ENCODE data around the gene RAX2. TPM values are rescaled to one million over a fixed set of nuclear protein-coding genes. Genes with fewer than 3 reads are reported as not detected.
A peak's percentile ranks its signal among the peaks of the same experiment; 100 is the strongest.

The RAX2 gene
- total and polyA plus RNA-seq, 9 of the 15 experiments (the other 6 are each of a cell fraction or from before 2014, with no cell fraction given) = not detected

- Histone ChIP-seq H3K9ac (ENCODE audit: insufficient read depth in 1 of 2, low read depth in 2 of 2, low read length in 2 of 2) (peak overlapping the region in 1 of 2 experiments; percentile 45; a peak in 1 of 4 replicates), H3K9me3 (replicated peaks; ENCODE audit: control insufficient read depth, insufficient read depth, low read depth, low read length) (no peaks in the 10 kb centered on the region), H4K20me1 (replicated peaks; ENCODE audit: control insufficient read depth, insufficient read depth, low read length) (no peaks in the 10 kb centered on the region), H3K9me1 (ENCODE audit: control insufficient read depth, insufficient read depth, low read length) (no peaks in the 10 kb centered on the region), H3K79me2 (ENCODE audit: control insufficient read depth, insufficient read depth, low read length) (no peaks in the 10 kb centered on the region), H3K36me3 (ENCODE audit: control insufficient read depth, insufficient read depth, low read length) (peaks cover 28% of the 10 kb centered on the region; the same call in 2 of the 3 replicates), H3K4me3 (no peak overlapping the region), H2AFZ (ENCODE audit: low read depth, low read length) (no peak overlapping the region), H3K4me1 (replicated peaks in 1 of 2; ENCODE audit: control insufficient read depth in 2 of 2, insufficient read depth in 2 of 2, low read length in 2 of 2) (peaks cover 0 to 49% of the 10 kb centered on the region in 2 experiments; a peak in 2 of 5 replicates), H3K4me2 (ENCODE audit: insufficient read depth, low read length) (no peak overlapping the region), H3K27me3 (ENCODE audit: control insufficient read depth in 2 of 2, insufficient read depth in 2 of 2, low read length in 2 of 2) (no peaks in the 10 kb centered on the region), H3K27ac (ENCODE audit: extremely low read depth, low read depth, low read length) (no peak overlapping the region)
- CTCF ChIA-PET (ENCODE audit: low intra/inter-chr PET ratio) = no interaction called here
- BruUV-seq (replicated peaks) = no TSS peak
- in situ Hi-C loops (cut with MboI) (no loop called here), intact Hi-C loops (cut with micrococcal nuclease) (no loop called here)
- FAIRE-seq (no peak), DNase-seq (ENCODE audit: extremely low read depth in 1 of 4, low spot score in 3 of 4) (no peak), ATAC-seq (no peak)
- POLR2A ChIA-PET = interaction anchor here (0.6 to 1.2 kb wide), 4 partner anchors 10 to 292 kb away, joined by 3 to 7 read pairs (median 4); no protein-coding TSS in a partner anchor
- 91% methylated on average over 12 of the region's 17 CpGs for WGBS (ENCODE audit: insufficient coverage, low coverage, missing lambda C conversion rate)
- TF ChIP-seq JUN (IDR thresholded peaks at IDR 0.05; ENCODE audit: borderline replicate concordance, low read depth, low read length) (no peak), JUN (CRISPR knock-in tag; IDR thresholded peaks at IDR 0.05; ENCODE audit: borderline replicate concordance) (no peak), RBFOX2 (IDR thresholded peaks at IDR 0.05; ENCODE audit: low read depth, low read length) (peak; percentile 46), POLR2G (IDR thresholded peaks at IDR 0.05; ENCODE audit: low read depth, low read length) (peak; percentile 43; the same call in 1 of the 2 replicates)
Observed at GRCh38 chr19:3769494-3769893, 2.5 kb downstream of the RAX2 start.

GRCh38 chr19:3768748-3769099 lies 3.3 kb downstream of the RAX2 start:
- BruUV-seq (replicated peaks) = no TSS peak
- Histone ChIP-seq H4K20me1 (replicated peaks; ENCODE audit: control insufficient read depth, insufficient read depth, low read length) (no peaks in the 10 kb centered on the region), H3K4me2 (ENCODE audit: insufficient read depth, low read length) (no peak overlapping the region), H3K36me3 (ENCODE audit: control insufficient read depth, insufficient read depth, low read length) (peaks cover 28% of the 10 kb centered on the region; the same call in 2 of the 3 replicates), H3K4me1 (replicated peaks in 1 of 2; ENCODE audit: control insufficient read depth in 2 of 2, insufficient read depth in 2 of 2, low read length in 2 of 2) (peaks cover 0 to 47% of the 10 kb centered on the region in 2 experiments; a peak in 2 of 5 replicates), H3K9me3 (replicated peaks; ENCODE audit: control insufficient read depth, insufficient read depth, low read depth, low read length) (no peaks in the 10 kb centered on the region), H3K79me2 (ENCODE audit: control insufficient read depth, insufficient read depth, low read length) (no peaks in the 10 kb centered on the region), H3K4me3 (no peak overlapping the region), H3K9me1 (ENCODE audit: control insufficient read depth, insufficient read depth, low read length) (no peaks in the 10 kb centered on the region), H3K9ac (ENCODE audit: insufficient read depth in 1 of 2, low read depth in 2 of 2, low read length in 2 of 2) (no peak overlapping the region), H2AFZ (ENCODE audit: low read depth, low read length) (no peak overlapping the region), H3K27ac (ENCODE audit: extremely low read depth, low read depth, low read length) (no peak overlapping the region), H3K27me3 (ENCODE audit: control insufficient read depth in 2 of 2, insufficient read depth in 2 of 2, low read length in 2 of 2) (no peaks in the 10 kb centered on the region)
- TF ChIP-seq MTA2 (IDR thresholded peaks at IDR 0.05; ENCODE audit: low read depth) = no peak
- TF ChIP-seq BCOR (IDR thresholded peaks at IDR 0.05) = peak; percentile 49; the same call in 1 of the 2 replicates
- TF ChIP-seq RBM25 (IDR thresholded peaks at IDR 0.05; ENCODE audit: low read depth, low read length, severe bottlenecking) = peak; percentile 32
- TF ChIP-seq KDM1A (IDR thresholded peaks at IDR 0.05) = peak in 1 of 2 experiments; percentile 33; a peak in 2 of 4 replicates
- ChIA-PET POLR2A (interaction anchor here (0.6 to 1.2 kb wide), 4 partner anchors 11 to 293 kb away, joined by 3 to 7 read pairs (median 4); no protein-coding TSS in a partner anchor), CTCF (ENCODE audit: low intra/inter-chr PET ratio) (no interaction called here)
- FAIRE-seq (no peak), ATAC-seq (no peak), DNase-seq (ENCODE audit: extremely low read depth in 1 of 4, low spot score in 3 of 4) (no peak)
- 86% methylated on average over 6 of the region's 7 CpGs for WGBS (ENCODE audit: insufficient coverage, low coverage, missing lambda C conversion rate)
- in situ Hi-C loops (cut with MboI) (no loop called here), intact Hi-C loops (cut with micrococcal nuclease) (no loop called here)

All from K562 (cell line).